K562 (cell line): ENCODE data around the gene TMOD2. TPM values are rescaled to one million over a fixed set of nuclear protein-coding genes. Genes with fewer than 3 reads are reported as not detected.

Experiments
- ATAC-seq: fragments of 200-7000 bp; cut with Tn5 transposase; 3 replicates; pipeline ENCODE4 v1.9.1; 2020; ENCODE audit warnings: moderate library complexity
- BruUV-seq: library from RNA; stranded (reverse); fragments of 400-500 nt; replicated peaks from 2 replicates; lab custom pipeline; 2021; lab: Mats Ljungman, UMichigan
- CTCF ChIA-PET: fragments of 300-600 bp; formaldehyde crosslinking; extraction: SDS; loops from one replicate; lab custom pipeline; 2021; ENCODE audit warnings: low intra/inter-chr PET ratio; lab: Yijun Ruan, JAX
- POLR2A ChIA-PET: fragments of 300-600, 350-650 bp; sonication (Branson Sonifier 250); formaldehyde crosslinking; extraction: SDS; loops from one replicate; lab custom pipeline; 2021; ENCODE audit warnings: antibody characterized with exemption, inconsistent platforms; lab: Yijun Ruan, JAX
- DNase-seq, 4 experiments: peaks; one replicate each; pipeline versions ENCODE4 v3.0.0 to v3.0.0-alpha.2; 2011 to 2018; ENCODE audit warnings: low spot score in 3 of 4, mixed read lengths in 3 of 4; ENCODE audit errors: extremely low read depth in 1 of 4
- FAIRE-seq: peaks from 2 replicates; lab custom pipeline; 2011; peaks lifted over from hg19 to GRCh38; lab: Jason Lieb, UNC
- H2AFZ ChIP-seq: 2 replicates; pipeline ENCODE4 v1.6.0; 2011; ENCODE audit warnings: low read depth, low read length, control low read depth, inconsistent platforms
- H3K27ac ChIP-seq: fragments of 200-600 bp; 3 replicates; pipeline ENCODE4 v1.8.0; 2011; ENCODE audit warnings: low read depth, mild to moderate bottlenecking, control low read depth, inconsistent platforms, low read length, moderate library complexity, mixed read lengths; ENCODE audit errors: extremely low read depth
- H3K27me3 ChIP-seq, 2 experiments: fragments of 300-600 bp in 1 of 2; 2 replicates in 1 of 2; 3 replicates in 1 of 2; pipeline versions ENCODE4 v1.6.0 to v1.8.0; 2011; ENCODE audit warnings: inconsistent platforms in 2 of 2, low read length in 2 of 2, mild to moderate bottlenecking in 1 of 2, mixed read lengths in 1 of 2, moderate library complexity in 1 of 2; ENCODE audit not compliant: control insufficient read depth in 2 of 2, insufficient read depth in 2 of 2
- H3K36me3 ChIP-seq: fragments of 300-600 bp; 3 replicates; pipeline ENCODE4 v1.8.0; 2011; ENCODE audit warnings: mild to moderate bottlenecking, low read length, inconsistent platforms; ENCODE audit not compliant: control insufficient read depth, insufficient read depth
- H3K4me1 ChIP-seq, 2 experiments: fragments of 200-600 bp in 1 of 2; replicated peaks in 1 of 2; 2 replicates in 1 of 2; 3 replicates in 1 of 2; pipeline versions ENCODE4 v1.5.1 to v1.8.0; 2011; ENCODE audit warnings: inconsistent platforms in 2 of 2, low read length in 2 of 2, mild to moderate bottlenecking in 1 of 2, mixed read lengths in 1 of 2, moderate library complexity in 1 of 2; ENCODE audit not compliant: control insufficient read depth in 2 of 2, insufficient read depth in 2 of 2
- H3K4me2 ChIP-seq: 2 replicates; pipeline ENCODE4 v1.6.1; 2011; ENCODE audit warnings: low read length, control low read depth, inconsistent platforms, mixed read lengths; ENCODE audit not compliant: insufficient read depth
- H3K4me3 ChIP-seq: fragments of 200-600 bp; sonication (generic), shearing (Covaris generic); 2 replicates; pipeline ENCODE4 v1.5.1; 2016; ENCODE audit warnings: control low read depth, inconsistent platforms
- H3K79me2 ChIP-seq: fragments of 200-600 bp; 3 replicates; pipeline ENCODE4 v1.8.0; 2011; ENCODE audit warnings: low read length, inconsistent platforms; ENCODE audit not compliant: control insufficient read depth, insufficient read depth
- H3K9ac ChIP-seq, 2 experiments: 2 replicates each; pipeline versions ENCODE4 v1.6.0 to v1.6.1; 2011; ENCODE audit warnings: low read depth in 2 of 2, low read length in 2 of 2, control low read depth in 1 of 2, inconsistent platforms in 1 of 2, mild to moderate bottlenecking in 1 of 2, mixed read lengths in 1 of 2; ENCODE audit not compliant: insufficient read depth in 1 of 2
- H3K9me1 ChIP-seq: one replicate; pipeline ENCODE4 v1.6.0; 2011; ENCODE audit warnings: inconsistent platforms, mild to moderate bottlenecking, low read length, moderate library complexity; ENCODE audit not compliant: control insufficient read depth, insufficient read depth
- H3K9me3 ChIP-seq: replicated peaks from 2 replicates; pipeline ENCODE4 v1.5.1; 2011; ENCODE audit warnings: low read depth, low read length, inconsistent platforms; ENCODE audit not compliant: control insufficient read depth, insufficient read depth
- H4K20me1 ChIP-seq: replicated peaks from 2 replicates; pipeline ENCODE4 v1.6.1; 2011; ENCODE audit warnings: low read length, inconsistent platforms, mixed read lengths; ENCODE audit not compliant: control insufficient read depth, insufficient read depth
- C11orf30 ChIP-seq: fragments of 450-650 bp; IDR thresholded peaks from 2 replicates; pipeline ENCODE4 v1.6.1; 2016; ENCODE audit warnings: low read depth, mild to moderate bottlenecking
- EP300 ChIP-seq: IDR thresholded peaks from 2 replicates; pipeline ENCODE4 v1.6.1; 2012; ENCODE audit warnings: low read length, improper control_type of control experiment
- GTF2E2 ChIP-seq: fragments of 200-800 bp; sonication (Bioruptor generic); IDR thresholded peaks from 2 replicates; pipeline ENCODE4 v1.6.1; 2016; ENCODE audit warnings: missing genetic modification characterization, missing compliant biosample characterization
- NFATC3 ChIP-seq: fragments of 450-650 bp; IDR thresholded peaks from 2 replicates; pipeline ENCODE4 v1.6.1; 2017; ENCODE audit warnings: mild to moderate bottlenecking
- RAD21 ChIP-seq, 2 experiments: fragments of 250-450 bp in 1 of 2; fragments of 450-650 bp in 1 of 2; sonication (Bioruptor Pico) in 1 of 2; formaldehyde crosslinking in 1 of 2; IDR thresholded peaks in 1 of 2; conservative IDR thresholded peaks in 1 of 2; 2 replicates each; pipeline versions ENCODE4 v1.4.0 to v1.8.0; 2020 to 2022; ENCODE audit warnings: mild to moderate bottlenecking in 2 of 2, moderate library complexity in 1 of 2
- ZEB2 ChIP-seq: fragments of 450-650 bp; IDR thresholded peaks from 2 replicates; pipeline ENCODE4 v1.6.1; 2016
- ZNF133 ChIP-seq: fragments of 250-450 bp; sonication (Bioruptor Pico); IDR thresholded peaks from 2 replicates; pipeline ENCODE4 v1.4.0; 2020; ENCODE audit warnings: mild to moderate bottlenecking
- ZNF175 ChIP-seq: fragments of 200-800 bp; sonication (Bioruptor generic); IDR thresholded peaks from 2 replicates; pipeline ENCODE4 v1.6.1; 2016; ENCODE audit warnings: low read depth, mild to moderate bottlenecking, missing genetic modification characterization, missing compliant biosample characterization
- ZNF316 ChIP-seq: fragments of 450-650 bp; IDR thresholded peaks from 2 replicates; pipeline ENCODE4 v1.6.1; 2016
- WGBS: fragments of 100-300 bp; shearing (Covaris generic); methylation state at CpG from one replicate; pipeline ENCODE4 v1.1.6; 2016; ENCODE audit warnings: low coverage, mixed read lengths; ENCODE audit not compliant: insufficient coverage; ENCODE audit errors: missing lambda C conversion rate; 5-methylcytosine and 5-hydroxymethylcytosine counted together
- in situ Hi-C: fragments of 300-500 bp; cut with MboI; formaldehyde crosslinking; loops from 4 replicates; pipeline ENCODE4 v1.15.0; 2018; ENCODE audit warnings: inconsistent platforms, mixed read lengths
- intact Hi-C: fragments of 100-400 bp; cut with micrococcal nuclease; formaldehyde crosslinking; loops from 2 replicates; pipeline ENCODE4 v1.14.2; 2022
- polyA plus RNA-seq, 8 experiments: library from polyadenylated mRNA; depleted of rRNA in 4 of 8; stranded (reverse) in 5 of 8; unstranded in 3 of 8; fragments of >200 nt; fragmentation: Nextera tagmentation in 2 of 8; fragmentation: Illumina TruSeq in 1 of 8; extraction: Ambion mirVana in 2 of 8; extraction: Trizol in 1 of 8; gene quantifications; 2 replicates each; pipeline versions ENCODE4 v1.2.1 to v1.2.3, GENCODE V29; 2011 to 2014; ENCODE audit warnings: inconsistent platforms in 1 of 8, missing spikeins in 1 of 8
- total RNA-seq, 7 experiments: library from RNA; depleted of rRNA in 6 of 7; stranded (reverse); fragments of >200 nt in 6 of 7; fragmentation: Illumina TruSeq in 2 of 7; extraction: Trizol in 2 of 7; gene quantifications; 2 replicates each; pipeline versions ENCODE4 v1.2.1 to v1.2.3, GENCODE V29; 2011 to 2021; ENCODE audit warnings: low replicate concordance in 1 of 7
- TF ChIP-seq, protein P1 (sequence below), 3 experiments: IDR thresholded peaks in 2 of 3; conservative IDR thresholded peaks in 1 of 3; 2 replicates each; pipeline ENCODE4 v1.5.1; 2011 to 2012; ENCODE audit warnings: low read length in 3 of 3, mild to moderate bottlenecking in 3 of 3, control low read depth in 2 of 3, improper control_type of control experiment in 1 of 3, inconsistent platforms in 1 of 3, low read depth in 1 of 3, mixed read lengths in 1 of 3, moderate library complexity in 1 of 3; ENCODE audit not compliant: insufficient read depth in 2 of 3

The TMOD2 gene
- total and polyA plus RNA-seq, 9 of the 15 experiments (the other 6 are each of a cell fraction or from before 2014, with no cell fraction given): 0.49 to 3.8 (median 3.0) TPM

DNA sequence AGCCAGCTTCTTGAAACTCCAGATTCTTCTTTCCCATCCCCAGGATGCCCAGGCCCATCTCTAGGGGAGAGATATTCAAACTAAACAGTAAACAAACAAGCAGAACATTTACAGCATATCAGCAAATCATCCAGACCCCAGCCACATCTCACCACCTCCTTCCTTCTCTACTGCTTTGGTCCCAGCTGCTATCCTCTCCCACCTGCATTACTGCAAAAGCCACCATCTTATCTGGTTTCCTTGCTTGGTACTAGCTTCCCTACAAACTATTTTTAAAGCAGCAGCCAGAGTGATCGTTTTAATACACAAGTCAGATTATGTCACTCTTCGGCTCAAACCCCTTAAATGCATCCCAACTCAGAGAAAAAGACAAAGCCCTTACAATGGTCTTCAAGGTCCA is 18.8 kb upstream of the TMOD2 start:
- WGBS: 21% methylated on average over 2 of the region's 2 CpGs
- ATAC-seq: no peak
- peaks cover 4% of the 10 kb centered on the region; the same call in 1 of the 3 replicates for H3K36me3 ChIP-seq
- H3K9ac ChIP-seq: no peak overlapping the region
- no peaks in the 10 kb centered on the region for H4K20me1 ChIP-seq
- in situ Hi-C loops (no loop called here), intact Hi-C loops (no loop called here)
- H3K9me3 ChIP-seq: no peaks in the 10 kb centered on the region
- H3K4me3 ChIP-seq: no peak overlapping the region
- BruUV-seq: no TSS peak
- ChIA-PET CTCF (no interaction called here), POLR2A (interaction anchor here (1.3 kb wide), 1 partner anchor 10 kb away, joined by 3 read pairs; no protein-coding TSS in a partner anchor)
- peaks cover 27% of the 10 kb centered on the region for H3K79me2 ChIP-seq
- no peak for DNase-seq
- TF ChIP-seq ZNF316 (0 out of 2 replicates have a peak, but pooled peaks have one; percentile 42), ZNF133 (no peak), C11orf30 (peak; percentile 20; the same call in 1 of the 2 replicates)
- H3K4me2 ChIP-seq: no peak overlapping the region
- no peaks in the 10 kb centered on the region for H3K27me3 ChIP-seq
- peaks cover 16 to 41% of the 10 kb centered on the region in 2 experiments for H3K4me1 ChIP-seq
- peak overlapping the region; percentile 49; the same call in 1 of the 3 replicates for H3K27ac ChIP-seq
- H2AFZ ChIP-seq: no peak overlapping the region
- no peak for FAIRE-seq
- H3K9me1 ChIP-seq: no peaks in the 10 kb centered on the region

DNA sequence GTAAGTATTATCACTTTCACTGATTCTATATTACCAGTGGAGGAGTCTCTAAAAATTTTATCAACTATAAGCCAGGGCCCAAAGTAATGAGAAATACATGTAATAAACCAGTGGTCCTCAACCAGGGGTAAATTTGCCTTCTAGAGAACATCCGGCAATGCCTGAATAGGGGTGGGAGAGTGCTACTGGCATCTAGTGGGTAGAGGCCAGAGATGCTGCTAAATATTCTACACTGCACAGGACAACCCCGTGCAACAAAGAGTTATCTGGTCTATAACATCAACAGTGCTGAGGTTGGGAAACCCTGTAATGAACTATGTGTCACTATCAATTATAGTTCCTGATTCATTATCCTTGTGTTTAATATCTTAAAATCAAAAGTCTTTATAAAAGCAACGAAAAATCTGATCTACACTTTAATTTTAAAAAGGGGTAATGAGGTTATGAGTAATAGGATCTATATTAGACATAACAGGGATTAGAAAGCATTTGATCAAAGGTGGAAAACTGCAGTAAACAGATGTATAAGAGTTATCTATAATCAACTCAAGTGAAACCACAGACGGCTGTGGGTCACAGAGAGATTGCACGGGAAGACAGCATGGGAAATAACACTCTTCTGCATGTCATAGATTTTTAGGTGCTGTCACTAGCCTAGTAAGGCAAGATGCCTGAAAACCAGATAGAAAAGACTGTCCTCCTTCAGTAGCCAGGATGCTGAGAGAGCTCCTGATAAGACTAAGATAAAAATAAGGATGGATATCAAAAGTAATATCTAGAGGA is 16.0 kb upstream of the TMOD2 start:
- ATAC-seq: no peak
- Histone ChIP-seq H3K9me3 (no peaks in the 10 kb centered on the region), H2AFZ (no peak overlapping the region), H4K20me1 (no peaks in the 10 kb centered on the region), H3K4me3 (no peak overlapping the region), H3K9me1 (no peaks in the 10 kb centered on the region), H3K4me2 (no peak overlapping the region), H3K9ac (no peak overlapping the region), H3K27me3 (no peaks in the 10 kb centered on the region), H3K27ac (no peak overlapping the region), H3K36me3 (peaks cover 4% of the 10 kb centered on the region; the same call in 1 of the 3 replicates), H3K79me2 (peaks cover 27% of the 10 kb centered on the region), H3K4me1 (peaks cover 21 to 59% of the 10 kb centered on the region in 2 experiments)
- no TSS peak for BruUV-seq
- in situ Hi-C loops: no loop called here
- no peak for FAIRE-seq
- POLR2A ChIA-PET: interaction anchor here (0.9 to 1.6 kb wide), 3 partner anchors 10 to 86 kb away, joined by 3 to 6 read pairs (median 4); no protein-coding TSS in a partner anchor
- intact Hi-C loops: loop anchor here (5.0 kb wide), 1 partner anchor 42 kb away; no protein-coding TSS in a partner anchor
- TF ChIP-seq ZEB2 (no peak), NFATC3 (no peak), ZNF175 (CRISPR knock-in tag) (no peak), RAD21 (CRISPR knock-in tag; conservative IDR thresholded peaks at IDR 0.05 in 1 of 2, IDR thresholded peaks at IDR 0.05 in 1 of 2) (peak in 1 of 2 experiments; percentile 39; a peak in 2 of 4 replicates), EP300 (no peak), GTF2E2 (tag) (no peak)
- TF ChIP-seq, protein P1, sequence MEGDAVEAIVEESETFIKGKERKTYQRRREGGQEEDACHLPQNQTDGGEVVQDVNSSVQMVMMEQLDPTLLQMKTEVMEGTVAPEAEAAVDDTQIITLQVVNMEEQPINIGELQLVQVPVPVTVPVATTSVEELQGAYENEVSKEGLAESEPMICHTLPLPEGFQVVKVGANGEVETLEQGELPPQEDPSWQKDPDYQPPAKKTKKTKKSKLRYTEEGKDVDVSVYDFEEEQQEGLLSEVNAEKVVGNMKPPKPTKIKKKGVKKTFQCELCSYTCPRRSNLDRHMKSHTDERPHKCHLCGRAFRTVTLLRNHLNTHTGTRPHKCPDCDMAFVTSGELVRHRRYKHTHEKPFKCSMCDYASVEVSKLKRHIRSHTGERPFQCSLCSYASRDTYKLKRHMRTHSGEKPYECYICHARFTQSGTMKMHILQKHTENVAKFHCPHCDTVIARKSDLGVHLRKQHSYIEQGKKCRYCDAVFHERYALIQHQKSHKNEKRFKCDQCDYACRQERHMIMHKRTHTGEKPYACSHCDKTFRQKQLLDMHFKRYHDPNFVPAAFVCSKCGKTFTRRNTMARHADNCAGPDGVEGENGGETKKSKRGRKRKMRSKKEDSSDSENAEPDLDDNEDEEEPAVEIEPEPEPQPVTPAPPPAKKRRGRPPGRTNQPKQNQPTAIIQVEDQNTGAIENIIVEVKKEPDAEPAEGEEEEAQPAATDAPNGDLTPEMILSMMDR (IDR thresholded peaks at IDR 0.05 in 2 of 3, conservative IDR thresholded peaks at IDR 0.05 in 1 of 3; ENCODE audit: insufficient read depth in 2 of 3, low read depth in 1 of 3, low read length in 3 of 3): 0 out of 6 replicates have a peak, but pooled peaks of 1 of the 3 experiments have one; percentile 9
- CTCF ChIA-PET: no interaction called here
- no peak for DNase-seq
- WGBS: 20% methylated on average over 5 of the region's 5 CpGs
